Fibroblast of the aortic adventitia (primary cell): ENCODE measurements around the gene NT5E. TPM values are rescaled to one million over a fixed set of nuclear protein-coding genes. Genes with fewer than 3 reads are reported as not detected.

ENCODE experiments used
- DNase-seq: peaks from one replicate; pipeline ENCODE4 v3.0.0-alpha.2; 2010; ENCODE audit warnings: low read depth
- H3K4me3 ChIP-seq: 2 replicates; pipeline ENCODE4 v1.5.1; 2011; ENCODE audit warnings: low read depth, mild to moderate bottlenecking, control low read depth, low read length, moderate library complexity
- total RNA-seq: library from RNA; depleted of rRNA; stranded (reverse); fragments of >200 nt; gene quantifications from 2 replicates; pipeline ENCODE4 v1.2.3, GENCODE V29; 2012; ENCODE audit warnings: low replicate concordance
- TF ChIP-seq, protein P1 (sequence below): IDR thresholded peaks from 2 replicates; pipeline ENCODE4 v1.5.1; 2011; ENCODE audit warnings: mild to moderate bottlenecking, low read length, control low read depth, inconsistent platforms; ENCODE audit not compliant: insufficient read depth

Gene NT5E
- total RNA-seq, 1 donor = 418 TPM

DNA sequence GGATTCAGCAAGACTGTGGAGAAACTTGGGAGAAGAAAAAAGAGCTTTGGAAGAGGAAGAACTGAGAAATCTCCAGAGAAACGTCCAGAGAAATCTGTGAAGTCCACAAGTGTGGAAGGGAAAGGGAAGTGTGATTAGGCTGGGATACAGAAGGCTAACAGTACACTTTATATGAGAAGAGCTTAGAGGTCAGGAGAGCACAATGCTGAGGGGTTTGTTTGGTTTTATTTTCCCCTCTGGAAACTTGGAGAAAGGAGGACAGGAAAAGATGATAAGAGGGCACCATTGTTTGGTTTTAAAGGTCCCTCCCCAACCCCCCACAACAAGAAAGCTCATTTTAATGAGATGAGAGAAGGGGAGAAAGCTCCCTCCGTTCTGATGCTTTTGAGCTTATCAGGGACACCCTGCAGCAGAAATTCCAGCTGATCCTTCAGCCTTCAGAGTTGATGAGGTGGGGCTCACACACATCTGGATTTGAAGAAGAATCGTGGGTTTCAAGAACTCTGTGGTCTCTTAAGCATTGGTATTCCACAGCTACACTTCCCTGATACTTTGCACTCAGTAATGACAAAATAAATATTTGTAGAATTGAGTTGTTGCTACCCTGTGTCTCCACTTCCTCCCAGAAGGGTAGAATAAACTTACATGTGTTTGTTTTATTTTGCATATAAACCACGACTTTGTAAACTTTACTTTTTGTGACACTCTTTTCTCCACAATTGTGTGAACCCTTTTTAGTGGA lies 1.9 kb downstream of the NT5E start:
- peak overlapping the region; percentile 91 for H3K4me3 ChIP-seq
- peak; percentile 39 for DNase-seq

DNA sequence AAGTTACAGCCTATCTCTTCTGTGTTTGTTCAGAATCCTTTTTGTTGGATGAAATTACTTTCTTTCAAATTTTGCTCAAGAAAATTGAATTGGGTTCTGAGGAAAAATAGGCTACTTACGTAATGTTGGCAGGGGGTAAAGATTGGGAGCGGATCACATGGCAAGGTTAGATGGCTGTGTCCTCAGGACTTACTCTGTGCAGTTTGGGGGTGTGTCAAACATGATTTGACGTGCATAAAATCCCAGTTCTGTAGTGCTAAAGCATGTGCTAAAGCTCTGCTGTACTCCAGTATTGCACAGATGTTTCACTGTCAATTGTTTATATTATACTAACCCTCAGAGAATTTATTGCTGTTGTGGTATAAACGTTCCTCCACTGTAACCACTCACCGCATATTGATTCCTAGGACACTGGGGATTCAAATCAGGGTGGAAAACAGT lies 2.6 kb downstream of the NT5E start:
- peak; percentile 87 for DNase-seq
- H3K4me3 ChIP-seq = peak overlapping the region; percentile 91
- TF ChIP-seq, protein P1, sequence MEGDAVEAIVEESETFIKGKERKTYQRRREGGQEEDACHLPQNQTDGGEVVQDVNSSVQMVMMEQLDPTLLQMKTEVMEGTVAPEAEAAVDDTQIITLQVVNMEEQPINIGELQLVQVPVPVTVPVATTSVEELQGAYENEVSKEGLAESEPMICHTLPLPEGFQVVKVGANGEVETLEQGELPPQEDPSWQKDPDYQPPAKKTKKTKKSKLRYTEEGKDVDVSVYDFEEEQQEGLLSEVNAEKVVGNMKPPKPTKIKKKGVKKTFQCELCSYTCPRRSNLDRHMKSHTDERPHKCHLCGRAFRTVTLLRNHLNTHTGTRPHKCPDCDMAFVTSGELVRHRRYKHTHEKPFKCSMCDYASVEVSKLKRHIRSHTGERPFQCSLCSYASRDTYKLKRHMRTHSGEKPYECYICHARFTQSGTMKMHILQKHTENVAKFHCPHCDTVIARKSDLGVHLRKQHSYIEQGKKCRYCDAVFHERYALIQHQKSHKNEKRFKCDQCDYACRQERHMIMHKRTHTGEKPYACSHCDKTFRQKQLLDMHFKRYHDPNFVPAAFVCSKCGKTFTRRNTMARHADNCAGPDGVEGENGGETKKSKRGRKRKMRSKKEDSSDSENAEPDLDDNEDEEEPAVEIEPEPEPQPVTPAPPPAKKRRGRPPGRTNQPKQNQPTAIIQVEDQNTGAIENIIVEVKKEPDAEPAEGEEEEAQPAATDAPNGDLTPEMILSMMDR = no peak

More for the DNA sequence above, 1.9 kb downstream of the NT5E start:
- TF ChIP-seq, protein P1 = no peak

DNA sequence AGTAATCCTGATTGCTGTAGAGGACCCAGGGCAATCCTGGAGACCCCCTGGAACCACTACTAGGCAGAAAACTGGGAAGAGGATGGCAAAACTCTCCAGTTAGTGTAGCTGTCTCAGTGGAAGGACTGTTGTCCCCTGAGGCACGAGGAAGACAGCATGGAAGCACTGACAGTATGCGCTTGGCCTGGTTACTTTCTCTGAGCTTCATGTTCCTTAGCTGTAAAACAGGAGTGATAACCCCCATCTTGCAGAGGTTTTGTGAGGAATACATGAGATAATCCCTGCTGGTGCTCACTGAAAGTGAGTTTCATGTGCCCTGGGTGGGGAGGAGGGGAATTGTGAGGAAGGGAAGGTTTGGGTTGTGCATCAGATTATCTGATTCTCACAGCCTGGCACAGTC lies 3.2 kb downstream of the NT5E start:
- H3K4me3 ChIP-seq = peak overlapping the region; percentile 91
- DNase-seq = peak; percentile 10
- TF ChIP-seq, protein P1 = no peak

DNA sequence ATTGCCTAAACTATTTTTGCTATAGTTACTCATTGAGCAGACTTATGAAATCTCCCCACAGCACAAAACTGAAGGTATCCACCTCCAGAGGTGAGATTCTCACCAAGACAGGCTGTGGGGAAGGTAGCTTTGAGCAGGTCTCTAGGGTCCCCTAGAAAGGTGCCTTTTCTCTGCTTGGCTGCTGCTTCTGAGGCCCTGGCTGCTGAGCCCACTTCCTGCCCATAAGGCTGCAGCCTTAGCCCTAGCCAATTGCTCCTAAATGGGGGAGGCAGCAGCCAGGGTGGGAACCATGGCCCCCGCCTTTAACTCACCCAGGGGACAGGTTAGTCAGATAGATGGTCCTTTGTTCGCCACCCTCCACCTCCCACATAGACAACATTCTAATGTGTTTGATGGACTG lies 3.6 kb downstream of the NT5E start:
- TF ChIP-seq, protein P1 = no peak
- peak overlapping the region; percentile 91 for H3K4me3 ChIP-seq
- no peak for DNase-seq

DNA sequence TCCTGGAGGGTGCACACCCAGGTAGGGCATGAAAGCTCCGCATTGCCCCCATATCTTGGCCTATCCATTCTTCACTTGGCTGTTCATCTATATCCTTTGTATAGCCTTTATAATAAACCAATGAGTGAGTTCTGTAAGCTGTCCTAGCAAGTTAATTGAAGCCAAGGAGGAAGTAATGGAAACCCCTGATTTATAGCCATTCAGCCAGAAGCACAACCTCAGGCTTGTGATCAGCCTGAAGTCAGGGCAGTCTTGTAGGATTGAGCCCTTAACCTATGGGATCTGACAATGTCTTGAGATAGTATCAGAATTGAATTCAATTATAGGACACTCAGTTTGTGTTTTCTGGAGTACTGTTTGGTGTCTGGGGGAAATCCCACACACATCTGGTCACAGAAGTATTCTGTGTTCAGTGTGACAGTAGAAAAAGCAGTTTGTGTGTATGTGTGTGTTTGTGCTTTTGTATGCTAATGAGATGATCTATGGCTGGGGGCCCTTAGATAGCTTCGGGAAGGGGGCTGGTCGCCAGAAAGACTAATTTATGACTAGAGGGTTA lies 5.7 kb downstream of the NT5E start:
- H3K4me3 ChIP-seq = no peak overlapping the region
- no peak for DNase-seq
- TF ChIP-seq, protein P1 = no peak

DNA sequence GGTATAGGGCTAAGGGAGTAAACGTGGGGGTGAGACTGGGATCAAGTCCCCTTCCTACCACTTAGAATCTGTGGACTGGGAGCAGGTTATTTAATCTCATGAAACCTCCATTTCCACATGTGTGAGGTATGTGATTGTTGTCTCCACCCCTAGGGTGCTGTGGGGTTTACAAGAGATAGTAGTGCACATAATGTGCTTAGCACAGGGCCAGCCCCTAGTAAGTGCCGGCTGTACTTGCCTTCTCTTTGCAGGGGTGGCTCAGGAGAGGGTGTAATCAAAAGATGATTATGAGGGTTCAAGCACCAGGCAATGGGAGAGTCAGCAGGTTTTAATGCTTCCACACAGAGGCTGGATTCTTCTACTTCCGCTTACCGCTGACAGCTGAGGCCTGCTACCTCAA lies 6.9 kb downstream of the NT5E start:
- TF ChIP-seq, protein P1 = no peak
- no peak overlapping the region for H3K4me3 ChIP-seq
- peak; percentile 12 for DNase-seq
